K562 (cell line): ENCODE results near the gene ASS1. TPM values are rescaled to one million over a fixed set of nuclear protein-coding genes. Genes with fewer than 3 reads are reported as not detected.
A peak's percentile ranks its signal among the peaks of the same experiment; 100 is the strongest.

Experiments used
- ATAC-seq: fragments of 200-7000 bp; cut with Tn5 transposase; 3 replicates; pipeline ENCODE4 v1.9.1; 2020; ENCODE audit warnings: moderate library complexity
- BruUV-seq: library from RNA; stranded (reverse); fragments of 400-500 nt; replicated peaks from 2 replicates; lab custom pipeline; 2021; lab: Mats Ljungman, UMichigan
- CTCF ChIA-PET: fragments of 300-600 bp; formaldehyde crosslinking; extraction: SDS; loops from one replicate; lab custom pipeline; 2021; ENCODE audit warnings: low intra/inter-chr PET ratio; lab: Yijun Ruan, JAX
- POLR2A ChIA-PET: fragments of 300-600, 350-650 bp; sonication (Branson Sonifier 250); formaldehyde crosslinking; extraction: SDS; loops from one replicate; lab custom pipeline; 2021; ENCODE audit warnings: antibody characterized with exemption, inconsistent platforms; lab: Yijun Ruan, JAX
- DNase-seq, 4 experiments: peaks; one replicate each; pipeline versions ENCODE4 v3.0.0 to v3.0.0-alpha.2; 2011 to 2018; ENCODE audit warnings: low spot score in 3 of 4, mixed read lengths in 3 of 4; ENCODE audit errors: extremely low read depth in 1 of 4
- FAIRE-seq: peaks from 2 replicates; lab custom pipeline; 2011; peaks lifted over from hg19 to GRCh38; lab: Jason Lieb, UNC
- H2AFZ ChIP-seq: 2 replicates; pipeline ENCODE4 v1.6.0; 2011; ENCODE audit warnings: low read depth, low read length, control low read depth, inconsistent platforms
- H3K27ac ChIP-seq: fragments of 200-600 bp; 3 replicates; pipeline ENCODE4 v1.8.0; 2011; ENCODE audit warnings: low read depth, mild to moderate bottlenecking, control low read depth, inconsistent platforms, low read length, moderate library complexity, mixed read lengths; ENCODE audit errors: extremely low read depth
- H3K27me3 ChIP-seq, 2 experiments: fragments of 300-600 bp in 1 of 2; 2 replicates in 1 of 2; 3 replicates in 1 of 2; pipeline versions ENCODE4 v1.6.0 to v1.8.0; 2011; ENCODE audit warnings: inconsistent platforms in 2 of 2, low read length in 2 of 2, mild to moderate bottlenecking in 1 of 2, mixed read lengths in 1 of 2, moderate library complexity in 1 of 2; ENCODE audit not compliant: control insufficient read depth in 2 of 2, insufficient read depth in 2 of 2
- H3K36me3 ChIP-seq: fragments of 300-600 bp; 3 replicates; pipeline ENCODE4 v1.8.0; 2011; ENCODE audit warnings: mild to moderate bottlenecking, low read length, inconsistent platforms; ENCODE audit not compliant: control insufficient read depth, insufficient read depth
- H3K4me1 ChIP-seq, 2 experiments: fragments of 200-600 bp in 1 of 2; replicated peaks in 1 of 2; 2 replicates in 1 of 2; 3 replicates in 1 of 2; pipeline versions ENCODE4 v1.5.1 to v1.8.0; 2011; ENCODE audit warnings: inconsistent platforms in 2 of 2, low read length in 2 of 2, mild to moderate bottlenecking in 1 of 2, mixed read lengths in 1 of 2, moderate library complexity in 1 of 2; ENCODE audit not compliant: control insufficient read depth in 2 of 2, insufficient read depth in 2 of 2
- H3K4me2 ChIP-seq: 2 replicates; pipeline ENCODE4 v1.6.1; 2011; ENCODE audit warnings: low read length, control low read depth, inconsistent platforms, mixed read lengths; ENCODE audit not compliant: insufficient read depth
- H3K4me3 ChIP-seq: fragments of 200-600 bp; sonication (generic), shearing (Covaris generic); 2 replicates; pipeline ENCODE4 v1.5.1; 2016; ENCODE audit warnings: control low read depth, inconsistent platforms
- H3K79me2 ChIP-seq: fragments of 200-600 bp; 3 replicates; pipeline ENCODE4 v1.8.0; 2011; ENCODE audit warnings: low read length, inconsistent platforms; ENCODE audit not compliant: control insufficient read depth, insufficient read depth
- H3K9ac ChIP-seq, 2 experiments: 2 replicates each; pipeline versions ENCODE4 v1.6.0 to v1.6.1; 2011; ENCODE audit warnings: low read depth in 2 of 2, low read length in 2 of 2, control low read depth in 1 of 2, inconsistent platforms in 1 of 2, mild to moderate bottlenecking in 1 of 2, mixed read lengths in 1 of 2; ENCODE audit not compliant: insufficient read depth in 1 of 2
- H3K9me1 ChIP-seq: one replicate; pipeline ENCODE4 v1.6.0; 2011; ENCODE audit warnings: inconsistent platforms, mild to moderate bottlenecking, low read length, moderate library complexity; ENCODE audit not compliant: control insufficient read depth, insufficient read depth
- H3K9me3 ChIP-seq: replicated peaks from 2 replicates; pipeline ENCODE4 v1.5.1; 2011; ENCODE audit warnings: low read depth, low read length, inconsistent platforms; ENCODE audit not compliant: control insufficient read depth, insufficient read depth
- H4K20me1 ChIP-seq: replicated peaks from 2 replicates; pipeline ENCODE4 v1.6.1; 2011; ENCODE audit warnings: low read length, inconsistent platforms, mixed read lengths; ENCODE audit not compliant: control insufficient read depth, insufficient read depth
- NR2C2 ChIP-seq, 2 experiments: fragments of 200-800 bp in 1 of 2; sonication (Bioruptor generic) in 1 of 2; sonication (generic) in 1 of 2; formaldehyde crosslinking in 1 of 2; IDR thresholded peaks; 2 replicates each; pipeline versions ENCODE4 v1.6.1 to v1.8.0; 2016 to 2022; ENCODE audit warnings: mild to moderate bottlenecking in 1 of 2, missing compliant biosample characterization in 1 of 2, missing genetic modification characterization in 1 of 2, missing genetic modification reagents in 1 of 2
- ZBTB5 ChIP-seq: fragments of 450-650 bp; IDR thresholded peaks from 2 replicates; pipeline ENCODE4 v1.6.1; 2017; ENCODE audit warnings: antibody characterized with exemption
- ZNF121 ChIP-seq: sonication (generic); formaldehyde crosslinking; conservative IDR thresholded peaks from 2 replicates; pipeline ENCODE4 v1.8.0; 2022; ENCODE audit warnings: missing genetic modification reagents
- WGBS: fragments of 100-300 bp; shearing (Covaris generic); methylation state at CpG from one replicate; pipeline ENCODE4 v1.1.6; 2016; ENCODE audit warnings: low coverage, mixed read lengths; ENCODE audit not compliant: insufficient coverage; ENCODE audit errors: missing lambda C conversion rate; 5-methylcytosine and 5-hydroxymethylcytosine counted together
- in situ Hi-C: fragments of 300-500 bp; cut with MboI; formaldehyde crosslinking; loops from 4 replicates; pipeline ENCODE4 v1.15.0; 2018; ENCODE audit warnings: inconsistent platforms, mixed read lengths
- intact Hi-C: fragments of 100-400 bp; cut with micrococcal nuclease; formaldehyde crosslinking; loops from 2 replicates; pipeline ENCODE4 v1.14.2; 2022
- polyA plus RNA-seq, 8 experiments: library from polyadenylated mRNA; depleted of rRNA in 4 of 8; stranded (reverse) in 5 of 8; unstranded in 3 of 8; fragments of >200 nt; fragmentation: Nextera tagmentation in 2 of 8; fragmentation: Illumina TruSeq in 1 of 8; extraction: Ambion mirVana in 2 of 8; extraction: Trizol in 1 of 8; gene quantifications; 2 replicates each; pipeline versions ENCODE4 v1.2.1 to v1.2.3, GENCODE V29; 2011 to 2014; ENCODE audit warnings: inconsistent platforms in 1 of 8, missing spikeins in 1 of 8
- total RNA-seq, 7 experiments: library from RNA; depleted of rRNA in 6 of 7; stranded (reverse); fragments of >200 nt in 6 of 7; fragmentation: Illumina TruSeq in 2 of 7; extraction: Trizol in 2 of 7; gene quantifications; 2 replicates each; pipeline versions ENCODE4 v1.2.1 to v1.2.3, GENCODE V29; 2011 to 2021; ENCODE audit warnings: low replicate concordance in 1 of 7

Gene ASS1
- total and polyA plus RNA-seq, 9 of the 15 experiments (the other 6 are each of a cell fraction or from before 2014, with no cell fraction given): 1.5 to 5.7 (median 3.7) TPM

DNA sequence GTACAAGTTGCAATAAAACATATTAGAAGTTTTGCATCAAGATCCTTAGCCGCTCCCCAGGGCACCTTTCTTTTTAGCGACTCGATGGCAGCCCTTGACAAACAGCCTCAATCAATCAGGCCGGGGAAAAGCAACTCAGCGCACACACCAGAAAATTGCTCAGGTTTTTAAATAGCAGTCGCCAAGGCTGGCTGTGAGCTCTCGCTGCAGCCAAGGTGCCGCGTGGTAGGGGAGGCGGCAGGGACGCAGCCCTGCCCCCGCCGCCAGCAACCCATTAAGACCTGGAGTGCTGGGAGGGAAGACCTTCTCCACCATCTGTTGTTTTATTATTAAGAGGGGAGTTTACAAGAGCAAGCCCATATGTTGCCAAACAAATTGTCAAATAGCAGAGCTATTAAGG lies 22.6 kb downstream of the ASS1 start (continued):
- TF ChIP-seq ZBTB5: no peak

GRCh38 chr9:130468566-130468965 lies 23.8 kb downstream of the ASS1 start:
- in situ Hi-C loops (no loop called here), intact Hi-C loops (no loop called here)
- no peak overlapping the region for H3K4me2 ChIP-seq
- ChIA-PET CTCF (no interaction called here), POLR2A (interaction anchor here (0.6 to 0.7 kb wide), 2 partner anchors 9 to 227 kb away, joined by 3 read pairs; no protein-coding TSS in a partner anchor)
- H3K9ac ChIP-seq: no peak overlapping the region
- DNase-seq (no peak), FAIRE-seq (no peak), ATAC-seq (no peak)
- H3K4me3 ChIP-seq: no peak overlapping the region
- H2AFZ ChIP-seq: no peak overlapping the region
- WGBS: 4% methylated on average over 4 of the region's 4 CpGs
- H3K36me3 ChIP-seq: no peaks in the 10 kb centered on the region
- H3K4me1 ChIP-seq: peaks cover 0 to 54% of the 10 kb centered on the region in 2 experiments; a peak in 2 of 5 replicates
- BruUV-seq: no TSS peak
- peaks cover 3 to 50% of the 10 kb centered on the region in 2 experiments; a peak in 4 of 5 replicates for H3K27me3 ChIP-seq
- peak; percentile 41 for TF ChIP-seq ZNF121 (CRISPR knock-in tag)
- no peak for TF ChIP-seq NR2C2 (CRISPR knock-in tag; IDR thresholded peaks at IDR 0.05)
- no peak for TF ChIP-seq NR2C2 (tag; IDR thresholded peaks at IDR 0.05)
- no peak overlapping the region for H3K27ac ChIP-seq
- H3K79me2 ChIP-seq: no peaks in the 10 kb centered on the region
- no peaks in the 10 kb centered on the region for H3K9me1 ChIP-seq
- peaks cover 4% of the 10 kb centered on the region; the same call in 1 of the 2 replicates for H4K20me1 ChIP-seq
- H3K9me3 ChIP-seq: no peaks in the 10 kb centered on the region
